Suppressor macrophage (primary cell): ENCODE data around the gene CA12.
"Not testable (repeated sequence)": the region's sequence is repeated elsewhere in the genome, so short reads cannot be mapped to it uniquely, and the experiment has no call there.

ENCODE experiments used
- DNase-seq, 4 experiments: peaks; one replicate each; pipeline ENCODE4 v3.0.0-alpha.2; 2020 to 2022

Gene CA12

GRCh38 chr15:63335543-63336240 is 46.0 kb downstream of the CA12 start:
- DNase-seq = no peak

- DNase-seq = no peak
Observed at GRCh38 chr15:63334821-63335220, 46.8 kb downstream of the CA12 start.

GRCh38 chr15:63332367-63333124 is 49.1 kb downstream of the CA12 start:
- DNase-seq = no peak

- DNase-seq = no peak
Observed at GRCh38 chr15:63331456-63331855, 50.2 kb downstream of the CA12 start.

- DNase-seq = no peak
Observed at GRCh38 chr15:63330926-63331325, 50.7 kb downstream of the CA12 start.

GRCh38 chr15:63329567-63330350 is 51.9 kb downstream of the CA12 start:
- DNase-seq = peak in 1 of 4 experiments; percentile 11

GRCh38 chr15:63327648-63328421 is 53.8 kb downstream of the CA12 start:
- DNase-seq = no peak

- DNase-seq = no peak
Observed at GRCh38 chr15:63324770-63325169, 56.9 kb downstream of the CA12 start.

GRCh38 chr15:63323798-63324563 is 57.7 kb downstream of the CA12 start:
- DNase-seq = peak in 2 of 4 experiments; percentile 12 to 14

- no peak for DNase-seq
Observed at GRCh38 chr15:63322541-63322940, 59.1 kb downstream of the CA12 start.

- no peak for DNase-seq
Observed at GRCh38 chr15:63321462-63321861, 60.2 kb downstream of the CA12 start.

- not testable (repeated sequence) for DNase-seq
Observed at GRCh38 chr15:63320981-63321380, 60.7 kb downstream of the CA12 start.

- DNase-seq = not testable (repeated sequence)
Observed at GRCh38 chr15:63320446-63320845, 61.2 kb downstream of the CA12 start.

- no peak for DNase-seq
Observed at GRCh38 chr15:63319065-63319464, 62.6 kb downstream of the CA12 start.

GRCh38 chr15:63318344-63318743 is 63.3 kb downstream of the CA12 start:
- no peak for DNase-seq

- no peak for DNase-seq
Observed at GRCh38 chr15:63314409-63314808, 67.2 kb downstream of the CA12 start.

GRCh38 chr15:63313825-63314224 is 67.8 kb downstream of the CA12 start:
- no peak for DNase-seq

GRCh38 chr15:63312286-63312685 is 69.4 kb downstream of the CA12 start:
- DNase-seq = no peak

- no peak for DNase-seq
Observed at GRCh38 chr15:63310646-63311045, 71.0 kb downstream of the CA12 start.

GRCh38 chr15:63308947-63309346 is 72.7 kb downstream of the CA12 start:
- no peak for DNase-seq

GRCh38 chr15:63308491-63308890 is 73.2 kb downstream of the CA12 start:
- no peak for DNase-seq
